ENCODE data around the gene PRX. TPM values are rescaled to one million over a fixed set of nuclear protein-coding genes. Genes with fewer than 3 reads are reported as not detected.
A peak's percentile ranks its signal among the peaks of the same experiment; 100 is the strongest.

PRX gene
- total and polyA plus RNA-seq, 9 of the 15 experiments (the other 6 are each of a cell fraction or from before 2014, with no cell fraction given) = 0.65 to 3.5 (median 1.7) TPM; not detected in 2

- no peak; the same call in 1 of the 2 replicates for TF ChIP-seq ZNF592 (IDR thresholded peaks at IDR 0.05)
- TF ChIP-seq SNIP1 (IDR thresholded peaks at IDR 0.05; ENCODE audit: low read depth) = no peak
- TF ChIP-seq MYC (IDR thresholded peaks at IDR 0.05; ENCODE audit: low read depth, low read length) = no peak
- no peak for TF ChIP-seq MYC (CRISPR knock-in tag; IDR thresholded peaks at IDR 0.05; ENCODE audit: borderline replicate concordance, low read depth)
- TF ChIP-seq EHMT2 (IDR thresholded peaks at IDR 0.05) = 0 out of 2 replicates have a peak, but pooled peaks have one; percentile 31
- no peak for TF ChIP-seq CREB5 (CRISPR knock-in tag; IDR thresholded peaks at IDR 0.05)
- peak; percentile 96 for TF ChIP-seq ZNF436 (CRISPR knock-in tag; IDR thresholded peaks at IDR 0.05)
- TF ChIP-seq HMBOX1 (IDR thresholded peaks at IDR 0.05) = peak; percentile 61
- no peak for TF ChIP-seq ZFP91 (CRISPR knock-in tag; IDR thresholded peaks at IDR 0.05)
- TF ChIP-seq STAG1 (CRISPR knock-in tag; IDR thresholded peaks at IDR 0.05; ENCODE audit: borderline replicate concordance) = no peak
- TF ChIP-seq PTBP1 (IDR thresholded peaks at IDR 0.05; ENCODE audit: low read depth, low read length) = 0 out of 2 replicates have a peak, but pooled peaks have one; percentile 66
- TF ChIP-seq ETV6 (IDR thresholded peaks at IDR 0.05; ENCODE audit: borderline replicate concordance in 1 of 2, low read depth in 2 of 2, low read length in 1 of 2) = no peak
- TF ChIP-seq ETV6 (CRISPR knock-in tag; IDR thresholded peaks at IDR 0.05; ENCODE audit: borderline replicate concordance) = no peak
- peak; percentile 46; the same call in 1 of the 2 replicates for TF ChIP-seq BHLHE40 (IDR thresholded peaks at IDR 0.05; ENCODE audit: low read length)
- 0 out of 2 replicates have a peak, but pooled peaks have one; percentile 9 for TF ChIP-seq CEBPB (tag; IDR thresholded peaks at IDR 0.05)
- no peak for TF ChIP-seq ZNF24 (IDR thresholded peaks at IDR 0.05)
- no peak for TF ChIP-seq RBM14 (IDR thresholded peaks at IDR 0.05; ENCODE audit: borderline replicate concordance, insufficient read depth, low read depth, low read length)
- TF ChIP-seq ZNF785 (CRISPR knock-in tag; IDR thresholded peaks at IDR 0.05) = no peak
Measured at GRCh38 chr19:40370997-40371801, 42.0 kb downstream of the PRX start (continued).
